Measurements from ENCODE around the gene DOCK11.
"Not testable (repeated sequence)": the region's sequence is repeated elsewhere in the genome, so short reads cannot be mapped to it uniquely, and the experiment has no call there.

The DOCK11 gene

GRCh38 chrX:118729042-118729652, 233.5 kb downstream of the DOCK11 start:
- DNase-seq (ENCODE audit: low read depth in 2 of 2, low spot score in 1 of 2): no peak

- no peak for DNase-seq (ENCODE audit: low read depth in 2 of 2, low spot score in 1 of 2)
Observed at GRCh38 chrX:118730500-118731247, 235.1 kb downstream of the DOCK11 start.

GRCh38 chrX:118732551-118732950, 236.9 kb downstream of the DOCK11 start:
- not testable (repeated sequence) for DNase-seq (ENCODE audit: low read depth in 2 of 2, low spot score in 1 of 2)

- DNase-seq (ENCODE audit: low read depth in 2 of 2, low spot score in 1 of 2): no peak
Observed at GRCh38 chrX:118734909-118735308, 239.3 kb downstream of the DOCK11 start.

Data from stimulated activated CD8-positive, alpha-beta memory T cell treated with anti-CD3 and anti-CD28 coated beads, Interleukin-4, amount 100 ng/mL, for 4 hours (primary cell).